ENCODE results near the gene HCRTR1. TPM values are rescaled to one million over a fixed set of nuclear protein-coding genes. Genes with fewer than 3 reads are reported as not detected.

The HCRTR1 gene
- total and polyA plus RNA-seq, 10 of the 15 experiments (the other 5 are each of a cell fraction or from before 2014, with no cell fraction given): not detected

- TF ChIP-seq KDM1A (IDR thresholded peaks at IDR 0.05; ENCODE audit: borderline replicate concordance) (no peak), CREB1 (IDR thresholded peaks at IDR 0.05; ENCODE audit: low read depth) (peak; percentile 98), IRF3 (IDR thresholded peaks at IDR 0.05) (peak; percentile 60; the same call in 1 of the 2 replicates), RBBP5 (conservative IDR thresholded peaks at IDR 0.05) (no peak), BMI1 (IDR thresholded peaks at IDR 0.05; ENCODE audit: borderline replicate concordance) (no peak), MAX (IDR thresholded peaks at IDR 0.05; ENCODE audit: low read depth, low read length) (no peak; the same call in 1 of the 2 replicates), ZBTB4 (CRISPR knock-in tag; IDR thresholded peaks at IDR 0.05) (no peak), LARP7 (IDR thresholded peaks at IDR 0.05) (peak; percentile 86), HDAC6 (IDR thresholded peaks at IDR 0.05; ENCODE audit: unreplicated experiment) (no peak), EGR1 (IDR thresholded peaks at IDR 0.05; ENCODE audit: borderline replicate concordance in 1 of 2, low read depth in 2 of 2, low read length in 2 of 2) (peak in 1 of 2 experiments; percentile 80; a peak in 2 of 3 replicates), BCL11A (IDR thresholded peaks at IDR 0.05; ENCODE audit: low read depth, low read length) (no peak), MTA2 (IDR thresholded peaks at IDR 0.05; ENCODE audit: low read depth) (peak; percentile 33; the same call in 1 of the 2 replicates), ATF2 (IDR thresholded peaks at IDR 0.05; ENCODE audit: low read length) (0 out of 2 replicates have a peak, but pooled peaks have one; percentile 25), GABPA (IDR thresholded peaks at IDR 0.05; ENCODE audit: low read depth) (peak; percentile 96), STAT1 (conservative IDR thresholded peaks at IDR 0.05) (peak; percentile 70; the same call in 1 of the 2 replicates), SREBF2 (IDR thresholded peaks at IDR 0.05; ENCODE audit: low read length) (no peak), HDGF (IDR thresholded peaks at IDR 0.05) (peak; percentile 88), ZNF592 (IDR thresholded peaks at IDR 0.05) (no peak; the same call in 1 of the 2 replicates), SUZ12 (IDR thresholded peaks at IDR 0.05; ENCODE audit: unreplicated experiment) (no peak), ESRRA (IDR thresholded peaks at IDR 0.05; ENCODE audit: low read length) (peak; percentile 81), SP1 (IDR thresholded peaks at IDR 0.05; ENCODE audit: low read depth, low read length) (peak; percentile 89)
Observed at GRCh38 chr1:31644560-31645273, 27.2 kb downstream of the HCRTR1 start, which contains the start of gene PEF1 (continued).
